DLD1 (cell line): Measurements from ENCODE around the gene NCAM1.
"Not testable (repeated sequence)": the region's sequence is repeated elsewhere in the genome, so short reads cannot be mapped to it uniquely, and the experiment has no call there.

Source experiments
- in situ Hi-C: cut with HindIII; loops from 2 replicates; pipeline ENCODE4 v1.10.0; 2017; ENCODE audit warnings: low sequenced_read_pairs

The NCAM1 gene

DNA sequence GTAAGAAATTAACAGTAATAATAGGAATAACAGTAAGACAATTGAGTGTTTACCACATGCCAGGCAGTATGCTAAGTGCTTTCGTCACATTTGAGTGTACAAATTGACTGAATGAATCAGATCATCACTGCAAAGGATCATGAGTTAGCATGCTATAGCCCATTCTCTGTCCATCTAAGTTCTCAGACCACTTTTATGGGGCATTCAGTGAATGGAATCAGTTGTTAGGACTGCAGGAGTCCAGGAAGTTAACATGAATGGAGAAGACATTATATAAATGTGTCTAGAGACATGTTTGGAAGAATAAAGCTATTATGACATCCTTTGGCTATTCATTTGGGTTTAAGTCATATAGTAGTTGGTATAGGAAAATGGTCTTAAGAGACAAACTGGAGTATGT lies 59.9 kb downstream of the NCAM1 start:
- in situ Hi-C loops = no loop called here

DNA sequence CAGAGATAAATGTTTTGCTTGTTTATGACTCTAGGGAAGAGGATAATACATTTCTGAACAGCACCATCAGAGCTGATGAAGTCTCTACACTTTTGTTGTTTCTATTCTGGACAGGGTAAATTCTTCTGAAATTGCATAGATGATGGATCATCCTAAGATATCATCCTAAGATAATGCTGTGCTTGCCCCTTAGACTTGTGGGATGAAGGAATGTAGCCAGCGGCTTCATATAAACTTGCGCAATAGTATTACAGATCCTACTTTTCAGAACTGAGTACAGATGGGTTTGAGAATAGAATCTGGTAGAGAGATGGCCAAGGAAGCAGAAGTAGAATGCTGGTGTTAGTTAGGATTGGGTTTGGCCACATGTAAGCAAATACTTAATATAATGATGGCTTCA lies 61.0 kb downstream of the NCAM1 start:
- in situ Hi-C loops = no loop called here

DNA sequence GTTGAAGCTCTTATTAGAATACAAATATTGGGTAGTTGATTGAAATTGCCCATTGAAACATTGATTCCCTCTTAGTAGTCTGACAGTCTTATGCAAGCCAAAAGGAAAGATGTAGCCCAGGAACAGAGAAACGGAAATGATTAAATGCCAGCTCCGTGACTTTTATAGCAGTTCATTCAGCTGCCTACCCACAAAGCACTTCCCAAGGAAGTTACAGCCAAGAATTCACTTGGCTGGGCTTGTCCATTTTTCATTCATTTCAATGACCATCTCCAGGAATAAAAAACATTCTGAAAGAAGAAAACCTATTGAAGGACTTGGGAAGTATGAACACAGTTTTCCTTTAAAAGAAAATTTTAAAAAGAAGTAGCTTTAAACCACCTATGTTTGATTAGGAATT lies 62.0 kb downstream of the NCAM1 start:
- in situ Hi-C loops = no loop called here

DNA sequence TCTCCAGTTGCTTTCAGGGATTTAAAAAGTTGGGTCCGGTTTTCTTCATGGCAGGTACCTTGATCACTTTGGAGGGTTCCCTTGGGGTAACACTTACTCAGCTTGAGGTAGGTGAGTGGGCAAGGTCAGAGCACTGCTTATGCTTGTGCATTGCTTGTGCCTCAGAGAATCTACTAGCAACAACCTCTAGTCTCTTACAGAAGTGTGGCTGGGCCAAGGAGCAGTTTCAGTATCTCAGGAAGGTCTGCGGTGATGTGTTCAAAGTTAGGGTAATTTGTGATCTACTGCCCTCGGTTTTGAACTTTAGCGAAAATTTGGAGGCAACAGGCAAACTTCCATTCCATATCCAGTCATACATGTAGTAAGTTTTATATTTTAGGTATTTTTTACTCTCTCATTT lies 62.8 kb downstream of the NCAM1 start:
- in situ Hi-C loops = no loop called here

DNA sequence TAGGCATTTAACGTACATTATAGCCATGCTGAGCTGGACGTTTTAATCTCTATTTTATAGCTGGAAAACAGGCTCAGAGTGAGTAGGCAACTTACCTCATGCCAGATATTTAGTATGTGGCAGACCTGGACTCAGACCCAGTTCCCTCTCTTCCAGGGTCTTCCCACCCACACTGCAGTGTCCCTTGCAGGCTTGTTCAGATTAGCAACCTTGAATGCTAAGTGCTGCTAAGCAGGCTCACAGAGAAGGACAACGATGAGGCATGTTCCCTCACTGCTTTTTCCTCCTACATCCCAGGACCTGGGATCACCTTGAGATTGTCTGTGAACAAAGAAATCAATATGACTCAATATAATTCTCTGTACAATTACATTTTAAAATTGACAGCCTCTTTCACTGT lies 65.6 kb downstream of the NCAM1 start:
- in situ Hi-C loops = no loop called here

DNA sequence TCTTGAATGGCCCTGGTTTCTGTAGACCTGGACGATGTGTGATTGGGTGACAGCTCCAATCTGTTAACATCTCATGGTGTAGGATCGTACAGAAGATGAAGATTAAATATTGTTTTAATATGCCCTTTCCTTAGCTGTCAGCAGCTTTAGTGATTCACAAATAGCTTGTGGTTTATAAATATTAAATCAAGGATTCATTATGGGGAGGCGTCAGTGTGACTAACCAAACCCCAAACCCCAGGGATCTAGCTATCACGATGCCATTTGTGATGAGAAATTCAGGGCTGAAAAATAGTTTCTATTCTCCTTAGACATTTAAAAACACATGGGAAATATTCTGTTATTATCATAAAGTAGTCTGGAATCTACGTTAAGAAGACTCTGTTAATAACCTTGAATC lies 73.4 kb downstream of the NCAM1 start:
- in situ Hi-C loops = no loop called here

DNA sequence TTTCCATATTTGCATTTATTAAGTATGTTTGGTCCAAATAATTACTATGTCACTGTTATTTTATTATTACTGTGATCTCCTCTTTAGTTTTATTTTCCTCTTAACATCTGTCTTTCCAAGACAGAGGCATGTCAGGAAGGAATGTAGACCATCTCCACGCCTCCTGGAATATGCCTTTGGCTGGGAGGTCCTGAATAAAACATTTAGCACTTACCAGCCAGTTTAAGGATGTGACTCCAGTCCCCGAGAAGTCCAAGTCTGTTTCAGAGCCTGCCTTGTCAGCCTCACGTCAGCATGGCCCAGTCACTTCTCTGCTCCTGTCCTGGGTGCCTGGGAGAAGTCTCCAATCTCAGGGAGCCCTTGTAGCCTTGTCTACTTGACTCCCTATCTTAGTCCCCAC lies 74.5 kb downstream of the NCAM1 start:
- in situ Hi-C loops = no loop called here

DNA sequence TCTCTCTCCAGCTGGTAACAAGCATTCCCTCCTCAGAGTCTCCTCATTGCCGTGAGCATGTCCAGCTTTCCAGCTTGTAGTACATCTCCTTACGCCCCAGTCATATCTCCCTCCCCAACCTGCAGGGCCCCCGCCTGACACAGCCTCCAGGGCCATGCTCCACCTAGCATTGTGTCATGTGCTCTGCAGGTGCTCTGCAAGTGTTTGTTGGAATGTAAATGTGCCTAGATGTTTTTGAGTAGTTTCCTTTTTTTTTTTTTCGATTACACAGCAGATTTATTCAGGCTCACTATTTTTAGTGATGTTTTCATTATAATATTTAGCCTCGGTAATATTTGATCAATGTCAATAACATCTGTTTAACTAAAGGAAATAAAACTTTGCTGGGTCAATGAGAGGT lies 82.5 kb downstream of the NCAM1 start:
- in situ Hi-C loops = no loop called here

DNA sequence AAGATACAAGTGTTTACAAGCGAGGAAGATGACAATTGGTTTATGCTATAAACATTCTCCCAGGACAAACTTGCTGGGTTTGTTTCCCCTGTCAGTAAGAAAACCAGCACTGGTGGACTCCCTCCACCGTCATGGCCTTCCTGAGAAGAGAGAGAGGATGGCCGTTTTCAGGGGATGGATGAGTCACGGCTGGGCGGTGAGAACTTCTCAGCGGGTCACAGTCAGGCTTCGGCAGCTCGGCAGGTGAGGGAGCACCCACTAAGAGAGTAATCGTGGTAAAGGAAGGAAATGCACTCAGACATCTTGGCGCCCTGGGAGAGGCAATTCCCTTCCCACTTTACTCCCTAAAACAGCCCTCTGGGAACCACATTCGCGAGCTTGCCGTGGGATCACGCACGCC lies 83.9 kb downstream of the NCAM1 start:
- in situ Hi-C loops = no loop called here

DNA sequence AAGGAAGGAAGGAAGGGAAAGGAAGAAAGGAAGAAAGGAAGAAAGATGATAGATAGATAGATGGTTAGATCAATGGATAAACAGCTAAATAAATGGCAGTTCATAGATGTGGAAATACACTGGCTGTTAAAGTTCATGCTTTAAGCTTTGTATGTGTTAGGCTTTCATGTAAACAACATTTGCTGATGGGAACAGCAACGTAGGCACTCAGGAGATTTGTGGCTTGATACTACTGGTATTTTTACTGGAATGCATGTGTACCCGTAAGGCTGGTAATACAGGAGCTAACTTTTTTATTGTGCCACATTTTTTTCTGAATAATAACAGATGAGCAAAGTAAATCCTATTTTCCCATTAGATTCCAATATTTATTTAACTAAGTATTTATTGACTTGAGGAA lies 85.6 kb downstream of the NCAM1 start:
- in situ Hi-C loops = no loop called here

DNA sequence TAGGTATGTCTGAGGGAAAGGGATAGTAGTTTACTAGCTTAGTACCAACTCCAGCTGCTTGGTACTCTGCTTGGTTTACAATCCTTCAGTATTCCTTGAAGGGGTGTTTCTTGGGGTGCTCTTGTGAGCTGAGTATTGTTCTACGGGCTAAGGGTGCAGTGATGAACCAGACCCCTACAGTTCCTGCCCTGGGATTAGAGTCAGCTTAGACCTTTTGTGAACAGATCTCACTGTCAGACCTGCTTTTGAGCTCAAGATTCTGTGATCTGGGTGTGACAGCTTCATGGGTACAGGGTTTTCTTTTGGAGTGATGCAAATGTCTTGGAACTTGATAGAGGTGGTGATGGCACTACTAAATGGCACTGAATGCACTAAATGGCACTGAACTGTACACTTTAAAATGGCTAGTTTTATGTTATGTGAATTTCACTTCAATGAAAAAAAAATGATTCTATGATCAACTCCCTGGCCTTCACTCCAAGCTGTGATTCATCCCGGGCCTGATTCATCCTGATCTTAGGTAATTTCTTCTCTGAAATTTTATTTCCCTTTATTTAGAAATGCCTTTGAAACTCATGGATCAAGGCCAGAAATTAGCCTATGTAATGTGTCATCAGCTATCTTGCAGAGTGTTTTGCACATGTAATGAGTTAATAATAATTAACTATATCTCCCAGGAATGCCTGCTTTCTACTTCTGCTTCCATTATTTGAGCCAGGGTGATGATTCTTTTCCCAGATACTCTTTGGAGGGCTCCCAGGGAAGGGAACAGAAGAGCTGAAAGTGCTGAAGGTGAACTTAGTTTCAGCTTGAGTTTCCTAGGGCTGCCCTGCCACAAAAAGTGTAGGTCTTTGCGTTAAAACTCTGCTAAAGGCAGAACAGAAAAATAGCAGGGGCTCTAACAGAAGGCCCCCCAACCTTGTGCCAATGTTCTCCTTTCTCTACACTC lies 87.9 kb downstream of the NCAM1 start:
- in situ Hi-C loops = no loop called here

DNA sequence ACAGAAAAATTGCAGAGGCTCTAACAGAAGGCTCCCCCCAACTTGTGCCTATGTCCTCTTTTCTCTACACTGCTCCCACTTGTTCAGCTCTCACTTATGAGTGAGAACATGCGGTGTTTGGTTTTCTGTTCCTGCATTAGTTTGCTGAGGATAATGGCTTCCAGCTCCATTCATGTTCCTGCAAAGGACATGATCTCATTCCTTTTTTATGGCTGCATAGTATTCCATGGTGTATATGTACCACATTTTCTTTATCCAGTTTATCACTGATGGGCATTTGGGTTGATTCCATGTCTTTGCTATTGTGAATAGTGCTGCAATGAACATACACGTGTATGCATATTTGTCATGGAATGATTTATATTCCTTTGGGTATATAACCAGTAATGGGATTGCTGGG lies 91.8 kb downstream of the NCAM1 start:
- in situ Hi-C loops = not testable (repeated sequence)

DNA sequence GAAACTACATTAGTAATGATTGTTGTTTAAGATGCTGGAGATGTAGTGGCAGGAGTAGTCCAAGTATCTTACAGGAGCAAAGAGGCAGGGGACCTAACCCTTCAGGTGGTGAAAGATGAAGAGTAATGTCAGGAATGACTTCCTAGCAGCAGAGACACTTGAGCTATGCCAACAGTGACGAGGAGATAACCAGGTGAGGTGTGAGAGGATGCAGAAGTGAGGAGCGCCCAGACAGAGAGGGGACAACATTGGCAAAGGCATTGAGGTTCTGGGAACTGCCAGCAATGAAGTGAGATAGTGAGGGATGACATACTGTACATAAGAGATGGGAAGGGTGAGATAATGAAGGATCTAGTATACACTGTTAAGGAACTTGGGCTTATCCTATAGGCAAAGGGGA lies 95.8 kb downstream of the NCAM1 start:
- in situ Hi-C loops = no loop called here

DNA sequence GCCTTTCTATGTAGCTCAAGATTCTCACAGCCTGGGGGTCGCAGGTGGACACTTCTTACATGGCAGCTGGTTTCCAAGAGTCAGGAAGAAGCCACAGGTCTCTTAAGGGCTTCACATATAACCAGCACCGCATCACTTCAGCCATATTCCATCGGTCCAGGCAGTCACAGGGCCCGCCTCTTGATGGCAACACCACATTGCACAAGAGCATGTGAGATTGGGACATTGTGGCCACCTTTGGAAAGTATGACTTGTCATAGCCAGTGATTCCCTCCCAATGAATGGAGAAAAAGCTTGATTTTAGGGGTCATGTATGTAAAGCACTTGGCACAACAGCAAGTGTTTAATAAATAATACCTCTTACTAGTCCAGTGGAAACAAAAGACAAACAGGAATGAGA lies 98.3 kb downstream of the NCAM1 start:
- in situ Hi-C loops = no loop called here

DNA sequence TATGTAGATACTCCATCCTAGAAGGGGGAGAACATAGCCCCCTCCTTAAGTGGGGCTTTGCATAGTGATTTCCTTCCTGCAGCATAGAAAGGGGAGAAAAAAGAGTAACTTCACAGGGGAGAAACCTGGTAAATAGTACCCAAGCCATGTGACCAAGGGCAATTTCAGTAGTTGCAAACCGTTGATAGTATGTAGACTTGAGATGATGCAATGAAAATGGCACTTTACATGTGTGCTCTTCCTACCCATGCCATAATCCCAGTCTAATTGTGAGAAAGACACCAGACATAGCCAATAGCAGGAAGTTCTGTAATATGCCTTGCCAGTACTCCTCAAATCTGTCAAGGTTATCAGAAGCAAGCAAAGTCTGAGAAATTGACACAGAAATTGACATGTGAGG lies 104.1 kb downstream of the NCAM1 start:
- in situ Hi-C loops = no loop called here

DNA sequence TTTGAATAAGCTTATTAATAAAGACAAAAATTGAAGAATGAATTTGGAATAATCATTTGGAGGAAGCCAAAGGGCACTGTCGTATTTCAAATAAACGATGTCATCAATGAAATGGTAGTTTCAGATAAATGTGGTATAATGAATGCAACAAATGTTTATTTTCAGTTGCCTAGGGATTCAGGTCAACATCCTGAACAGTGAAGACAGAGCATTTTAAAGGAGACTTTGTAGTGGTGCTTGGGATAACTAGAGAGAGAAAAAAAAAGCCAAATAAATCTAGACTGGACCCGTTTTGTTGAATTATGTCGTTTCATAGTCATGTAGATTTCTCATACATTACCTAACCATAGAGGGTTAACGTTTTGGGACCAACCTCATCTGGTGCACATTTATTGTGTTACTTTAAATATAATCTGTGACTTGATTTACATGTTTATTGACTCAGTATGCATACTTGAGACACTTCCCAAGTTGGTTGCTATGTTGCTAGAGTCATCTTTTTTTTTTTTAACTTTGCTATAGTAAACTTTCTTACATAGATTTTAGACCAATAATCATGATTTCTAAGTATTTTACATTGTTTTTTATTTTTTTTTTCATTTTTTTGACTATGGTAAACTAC lies 111.1 kb downstream of the NCAM1 start:
- in situ Hi-C loops = no loop called here

DNA sequence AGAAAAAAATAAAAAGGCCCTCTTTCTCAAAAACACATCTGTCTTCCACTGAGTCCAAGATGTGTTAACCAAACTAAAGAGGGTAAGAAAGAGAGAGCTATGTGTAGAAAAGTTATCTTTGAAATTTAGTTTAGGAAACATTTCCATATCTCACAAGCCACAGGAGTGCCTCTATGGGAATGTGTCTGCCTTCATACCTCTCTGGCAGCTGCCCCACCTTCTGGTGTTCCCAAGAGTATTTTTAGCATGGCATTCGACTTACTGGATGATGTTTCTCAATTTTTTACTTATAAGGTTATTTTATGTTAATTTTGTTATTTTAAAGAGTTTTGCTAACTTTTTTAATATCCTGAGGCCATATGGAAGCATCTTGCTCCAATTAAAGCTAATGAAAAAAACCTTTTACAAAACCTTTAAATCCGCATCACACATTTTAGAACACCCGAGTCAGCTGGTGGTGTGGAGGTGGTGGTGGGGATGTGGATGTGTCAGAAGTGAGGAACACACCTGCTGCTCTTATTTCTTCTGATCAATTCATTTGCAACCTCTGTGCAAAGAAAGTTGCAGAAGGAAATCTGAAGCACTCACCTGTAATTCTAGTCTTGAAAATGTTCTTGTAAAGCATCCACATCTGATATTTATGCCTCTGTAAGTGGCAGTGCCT lies 112.2 kb downstream of the NCAM1 start:
- in situ Hi-C loops = no loop called here

DNA sequence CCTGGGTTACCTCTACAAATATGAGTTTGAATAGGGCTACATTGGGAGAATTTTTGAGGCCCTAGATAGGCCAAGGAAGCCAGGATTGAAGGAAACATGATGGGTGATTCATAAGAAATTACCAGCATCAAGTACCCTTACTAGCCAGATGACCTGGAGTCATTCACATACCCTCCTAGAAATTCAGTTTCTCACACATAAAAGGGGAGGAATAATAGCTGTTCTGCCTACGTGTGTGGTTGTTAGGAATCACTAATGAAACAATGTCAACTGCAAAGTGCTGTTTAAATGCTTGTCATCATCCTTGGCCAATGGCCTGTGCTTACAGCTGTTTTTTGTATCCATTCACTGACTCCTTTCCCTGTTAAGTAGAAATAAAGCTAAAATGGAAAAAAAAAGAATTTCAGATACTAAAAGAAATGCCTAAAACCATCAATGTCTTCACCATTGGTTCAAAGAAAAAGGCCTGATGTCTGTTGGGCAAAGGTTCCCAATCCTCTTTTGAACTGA lies 114.4 kb downstream of the NCAM1 start:
- in situ Hi-C loops = no loop called here

DNA sequence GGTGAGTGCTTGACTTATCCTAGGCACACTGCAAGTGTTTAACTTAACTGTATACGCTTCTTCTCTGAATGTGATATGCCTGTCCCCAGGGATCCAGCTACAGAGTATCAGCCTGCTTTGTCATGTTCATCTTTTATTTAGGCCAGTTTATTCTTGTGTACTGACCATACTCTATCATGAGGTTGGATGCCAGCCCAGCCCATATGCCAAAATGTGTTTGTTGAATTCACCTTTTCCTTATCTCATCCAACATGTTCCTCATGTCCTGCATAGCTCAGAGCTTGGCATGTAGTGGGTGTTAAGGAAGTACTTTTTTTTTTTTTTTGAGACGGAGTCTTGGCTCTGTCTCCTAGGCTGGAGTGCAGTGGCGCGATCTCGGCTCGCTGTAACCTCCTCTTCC lies 116.2 kb downstream of the NCAM1 start:
- in situ Hi-C loops = no loop called here

DNA sequence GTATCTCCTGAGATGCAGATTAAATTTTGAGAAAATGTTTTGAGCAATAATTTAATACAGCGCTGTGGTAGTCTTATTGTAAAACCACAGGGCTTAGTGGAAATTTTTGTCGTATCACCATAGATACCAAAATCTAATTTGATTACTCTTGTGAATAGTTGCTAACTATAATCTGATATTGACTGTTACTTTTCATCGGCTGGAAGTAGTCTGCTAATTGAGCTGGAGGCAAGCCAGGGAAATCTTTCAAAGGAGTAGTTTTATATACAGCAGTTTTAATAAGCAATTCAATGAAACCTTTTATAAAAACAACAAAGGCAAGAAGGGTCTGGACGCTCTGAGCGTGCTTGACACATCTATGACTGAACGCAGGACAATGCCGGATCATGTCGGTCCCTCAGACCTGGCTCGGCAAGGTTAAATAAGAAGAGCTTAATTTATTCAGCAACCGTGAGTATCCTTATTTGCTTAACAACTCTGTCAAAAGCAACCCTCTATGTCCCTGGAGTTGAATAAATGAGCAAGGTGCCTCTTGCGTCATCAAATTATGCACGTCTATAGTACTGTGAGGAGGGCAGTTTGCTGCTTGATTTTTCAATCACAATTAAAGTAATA lies 121.2 kb downstream of the NCAM1 start:
- in situ Hi-C loops = no loop called here

DNA sequence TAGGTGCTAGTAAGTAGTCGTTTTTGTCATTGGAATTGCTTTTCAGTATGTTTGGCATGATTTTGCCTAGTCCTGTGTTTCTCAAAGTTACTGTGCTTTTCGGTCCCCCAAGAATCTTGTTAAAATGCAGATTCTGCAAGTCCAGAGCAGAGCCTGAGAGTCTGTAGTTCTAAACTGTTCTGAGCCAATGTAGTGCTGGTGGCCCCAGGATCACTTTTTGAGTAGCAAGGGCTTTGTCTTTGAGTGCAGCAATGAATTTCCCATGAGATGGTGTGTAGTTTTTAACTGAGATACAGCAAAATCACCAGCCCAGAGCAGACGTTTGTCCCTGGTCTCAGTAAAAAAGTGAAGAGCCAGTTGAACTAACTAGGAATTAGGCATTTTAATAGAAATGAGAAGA lies 122.4 kb downstream of the NCAM1 start:
- in situ Hi-C loops = no loop called here
